T47D (cell line): ENCODE data around the gene ZNF385C.
"Not testable (repeated sequence)": the region's sequence is repeated elsewhere in the genome, so short reads cannot be mapped to it uniquely, and the experiment has no call there.

ENCODE experiments used
- DNase-seq, 2 experiments: peaks; one replicate each; pipeline versions ENCODE4 v3.0.0 to v3.0.0-alpha.2; 2011 to 2012; ENCODE audit warnings: low read depth in 1 of 2, low spot score in 1 of 2
- JUND ChIP-seq: IDR thresholded peaks from 2 replicates; pipeline ENCODE4 v1.6.1; 2012; ENCODE audit warnings: low read depth
- in situ Hi-C: cut with HindIII; loops from 2 replicates; pipeline ENCODE4 v1.10.0; 2016; ENCODE audit warnings: low sequenced_read_pairs, low pct_unique_long_range_greater_than_20kb

Gene ZNF385C

DNA sequence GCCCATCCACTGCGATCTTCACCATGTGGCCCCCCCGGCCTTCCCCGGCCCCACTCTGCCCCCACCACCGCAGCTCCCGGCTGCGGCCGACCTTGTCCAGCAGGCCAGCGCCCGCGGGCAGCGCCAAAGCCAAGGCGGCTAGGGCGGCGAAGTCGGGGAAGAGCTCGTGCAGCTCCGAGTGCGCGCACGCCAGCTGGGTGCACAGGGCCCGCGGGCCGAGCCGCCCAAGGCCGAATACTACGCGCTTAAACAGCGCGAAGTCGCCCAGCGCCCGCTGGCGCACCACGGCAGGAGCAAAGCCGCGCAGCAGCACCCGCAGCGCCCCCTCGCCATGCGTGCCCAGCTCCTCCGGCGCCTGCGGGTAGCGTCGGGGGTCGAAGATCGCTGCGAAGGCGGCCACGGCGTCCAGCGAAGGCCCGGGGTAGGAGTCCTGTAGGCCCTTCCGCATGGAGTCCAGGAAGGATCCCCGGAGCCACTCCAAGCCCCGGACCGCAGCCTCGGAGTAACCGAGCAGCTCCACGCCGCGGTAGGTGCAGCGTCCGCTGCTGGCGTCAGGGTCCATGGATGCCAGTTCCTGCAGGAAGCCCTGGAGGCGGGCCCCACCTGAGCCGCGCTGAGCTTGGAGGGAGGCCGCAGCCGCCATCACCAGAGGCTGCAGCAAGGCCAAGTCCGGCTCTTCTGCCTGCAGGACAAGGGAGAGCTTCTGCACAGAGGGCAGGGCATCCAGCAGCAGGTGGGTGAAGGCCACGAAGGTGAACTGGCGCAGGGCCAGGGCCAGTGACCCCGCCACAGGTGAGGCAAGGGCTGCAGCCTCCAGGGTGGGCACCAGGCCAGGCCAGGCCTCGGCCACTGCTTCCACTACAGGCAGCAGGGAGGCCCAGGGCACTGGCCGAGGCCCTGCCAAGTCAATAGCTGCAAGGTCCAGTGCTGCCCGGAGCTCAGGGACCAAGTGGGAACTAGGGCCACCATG, 58.2 kb downstream of the ZNF385C start:
- DNase-seq = no peak
- in situ Hi-C loops = no loop called here

DNA sequence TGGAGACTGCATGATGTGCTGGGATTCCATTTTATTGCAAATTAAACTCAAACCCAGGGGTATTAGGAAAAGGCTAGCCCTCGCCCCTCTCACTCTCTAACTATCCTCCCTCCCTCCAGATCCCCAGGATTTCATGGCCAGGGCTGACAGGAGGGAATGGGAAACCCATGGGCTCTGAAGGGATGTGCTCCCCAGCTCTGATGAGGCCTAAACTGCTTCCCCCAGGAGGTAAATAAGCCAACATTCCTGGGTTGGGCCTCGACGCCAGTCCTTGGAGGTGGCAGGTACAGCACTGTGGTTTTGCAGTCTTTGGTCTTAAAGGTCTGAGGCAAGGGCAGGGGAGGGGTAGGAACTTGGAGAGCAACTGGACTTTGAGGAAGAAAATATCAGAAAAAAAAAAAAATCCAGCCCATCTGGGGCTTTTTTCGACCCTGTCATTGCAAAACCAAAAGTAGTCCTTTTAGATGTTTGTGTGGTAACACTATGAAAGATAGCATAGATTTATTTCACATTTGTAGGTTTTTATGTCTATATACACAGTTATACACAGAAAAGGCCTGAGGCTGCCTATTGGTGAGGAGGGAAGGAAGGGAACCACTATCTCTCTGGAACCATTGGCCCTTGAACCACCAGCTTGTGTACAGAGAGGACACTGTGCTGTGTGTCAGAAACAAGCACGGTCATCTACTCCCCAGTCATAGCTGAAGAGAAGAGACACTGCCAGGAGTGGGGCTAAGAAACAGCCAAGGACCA, 59.9 kb downstream of the ZNF385C start:
- no peak for DNase-seq
- TF ChIP-seq JUND = no peak
- in situ Hi-C loops = no loop called here

More for the DNA sequence above, 58.2 kb downstream of the ZNF385C start:
- no peak for TF ChIP-seq JUND

DNA sequence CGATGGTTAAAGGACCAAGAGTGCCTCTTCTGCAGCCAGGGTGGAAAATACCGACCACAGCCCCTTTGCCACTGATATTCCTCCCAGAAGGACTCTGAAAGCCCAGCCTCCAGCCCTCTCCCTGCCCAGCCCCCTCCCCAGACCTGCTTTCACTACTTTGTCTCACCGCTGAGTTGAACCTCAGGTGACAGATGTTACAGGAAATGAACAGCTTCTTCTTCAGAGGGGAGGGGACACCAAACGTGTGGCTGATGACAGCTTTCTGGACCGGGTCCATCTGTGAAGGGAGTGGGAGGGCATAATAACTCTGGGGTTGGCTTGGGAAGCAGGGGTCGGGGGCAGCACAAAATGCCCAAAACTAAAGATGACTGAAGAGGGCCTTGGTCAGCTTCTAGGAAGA, 64.2 kb downstream of the ZNF385C start:
- DNase-seq = no peak
- no peak for TF ChIP-seq JUND
- in situ Hi-C loops = no loop called here

DNA sequence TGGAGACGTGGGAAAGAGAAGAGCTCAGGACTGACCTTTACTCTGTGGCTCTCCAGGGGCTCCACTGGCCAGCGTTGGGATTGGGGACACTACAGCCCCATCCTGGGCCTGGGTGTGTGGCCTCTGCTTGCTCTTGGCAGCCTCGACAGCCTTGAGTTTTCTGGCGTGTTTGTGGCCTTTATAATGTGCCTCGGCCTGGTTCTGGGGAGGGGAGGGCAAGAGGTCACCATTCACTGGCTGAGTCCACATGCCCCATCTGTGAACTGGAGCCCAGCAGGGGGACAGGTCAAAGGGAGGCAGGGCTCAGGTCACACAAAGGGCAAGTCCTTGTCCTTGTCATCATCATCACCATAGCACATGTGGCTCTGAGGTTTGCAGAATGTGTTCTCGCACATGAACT, 66.7 kb downstream of the ZNF385C start:
- TF ChIP-seq JUND = no peak
- DNase-seq = no peak
- in situ Hi-C loops = no loop called here

DNA sequence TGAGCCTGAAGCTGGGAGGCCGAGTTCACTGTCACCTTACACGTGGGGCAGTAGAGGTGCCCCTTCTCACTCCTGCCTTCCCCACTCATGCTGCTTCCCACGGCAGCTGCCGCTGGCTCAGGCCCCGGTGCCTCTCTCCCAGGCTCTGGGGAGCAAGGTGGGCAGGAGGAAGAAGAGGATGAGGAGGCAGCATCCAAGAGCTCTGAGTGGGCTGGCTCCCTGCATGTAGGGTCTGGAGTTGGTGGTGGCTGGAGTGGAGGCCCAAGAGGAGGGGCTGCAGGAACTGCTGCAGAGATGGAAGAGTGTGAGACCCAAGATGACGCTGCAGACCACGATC, 69.5 kb downstream of the ZNF385C start:
- in situ Hi-C loops = no loop called here
- DNase-seq = no peak
- TF ChIP-seq JUND = no peak

DNA sequence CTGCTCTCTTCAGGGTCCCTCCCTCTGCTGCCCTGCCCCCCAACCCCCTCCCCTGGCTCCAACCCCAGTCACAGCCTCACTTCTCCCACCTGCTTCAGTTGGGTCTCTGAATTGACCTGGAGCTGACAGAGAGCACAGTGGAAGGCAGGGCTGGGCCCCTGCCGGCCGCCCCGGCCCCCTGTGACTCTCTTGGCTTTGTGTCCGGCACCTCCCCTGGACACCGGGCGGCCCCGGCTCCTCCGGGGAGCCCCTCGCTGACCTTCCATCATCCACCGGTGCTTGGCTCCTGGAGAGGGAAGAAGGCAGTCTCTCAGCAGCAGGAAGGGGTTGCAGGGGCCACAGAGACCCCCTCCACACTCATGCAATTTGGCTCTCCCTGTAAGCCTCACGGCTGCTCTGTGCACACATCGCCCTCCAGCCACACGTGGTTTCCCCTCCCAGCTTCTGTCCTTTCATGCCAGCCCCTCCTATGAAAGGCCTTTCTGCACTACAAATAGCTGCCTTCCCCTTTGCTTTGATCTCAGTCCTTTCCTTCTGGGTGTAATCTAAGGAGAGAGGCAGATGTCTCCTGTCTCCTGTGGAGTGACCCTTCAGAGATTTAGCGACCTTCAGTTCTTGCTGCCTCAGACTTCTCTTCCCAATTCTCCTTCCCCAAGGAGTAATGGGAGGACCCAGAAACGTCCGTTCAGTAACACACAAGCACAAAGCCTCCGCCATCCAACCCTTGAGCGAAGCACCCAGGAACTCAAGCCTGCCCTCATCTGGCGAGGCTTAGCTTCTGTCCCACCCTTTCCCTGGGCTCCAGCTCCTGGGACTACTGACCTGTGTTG, 70.1 kb downstream of the ZNF385C start:
- in situ Hi-C loops = no loop called here
- TF ChIP-seq JUND = no peak
- DNase-seq = peak in 1 of 2 experiments; percentile 52

DNA sequence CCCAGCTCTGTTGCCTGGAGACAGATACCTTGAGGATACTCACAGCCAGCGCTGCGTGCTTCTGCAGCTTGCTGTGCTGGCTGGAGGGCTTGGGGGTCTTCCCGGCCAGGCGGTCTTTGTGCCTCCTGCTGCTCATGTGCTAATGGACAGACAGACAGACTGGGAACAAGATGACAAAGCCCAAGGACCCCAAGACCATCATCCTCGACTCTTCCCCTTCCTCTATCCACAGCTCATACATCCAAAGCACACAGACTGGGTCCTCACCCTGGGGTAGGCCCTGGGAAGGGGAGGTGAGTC, 70.7 kb downstream of the ZNF385C start:
- TF ChIP-seq JUND = no peak
- in situ Hi-C loops = no loop called here
- DNase-seq = no peak

DNA sequence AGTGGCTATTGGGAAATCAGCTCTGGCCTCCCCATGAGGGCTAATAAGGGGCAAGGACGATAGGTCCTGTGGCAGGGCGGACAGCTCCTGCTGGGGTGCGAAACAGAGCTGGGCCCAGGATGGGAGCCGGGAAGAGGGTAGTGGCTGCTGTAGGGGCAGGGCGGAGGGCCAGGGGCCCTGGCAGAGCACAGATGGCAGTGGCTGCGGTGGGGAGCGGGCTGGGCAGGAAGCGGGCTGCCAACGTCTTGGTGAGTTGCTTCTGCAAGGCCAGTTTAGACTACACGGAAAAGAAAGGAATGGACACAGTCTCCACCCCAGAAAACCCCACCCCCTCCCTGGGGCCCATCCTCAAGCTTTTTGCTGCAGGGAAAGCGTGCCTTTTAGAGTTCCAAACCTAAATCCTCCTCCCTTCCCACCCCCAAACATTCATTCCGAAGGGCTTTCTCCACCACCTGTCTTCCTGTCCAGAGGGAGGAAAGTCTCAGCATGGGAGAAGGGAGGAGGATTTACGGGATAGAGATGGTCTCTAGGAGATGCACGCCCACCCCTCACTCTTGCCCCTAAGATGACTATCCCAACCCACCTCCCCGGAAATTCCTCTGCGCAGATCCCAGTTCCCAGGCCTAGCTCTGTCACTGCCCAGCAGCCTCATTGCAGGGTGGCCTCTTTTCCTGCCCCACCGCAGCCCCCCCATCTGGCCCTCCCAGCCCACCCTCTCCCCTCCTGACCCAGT, 71.2 kb downstream of the ZNF385C start:
- in situ Hi-C loops = no loop called here
- DNase-seq = no peak
- no peak for TF ChIP-seq JUND

DNA sequence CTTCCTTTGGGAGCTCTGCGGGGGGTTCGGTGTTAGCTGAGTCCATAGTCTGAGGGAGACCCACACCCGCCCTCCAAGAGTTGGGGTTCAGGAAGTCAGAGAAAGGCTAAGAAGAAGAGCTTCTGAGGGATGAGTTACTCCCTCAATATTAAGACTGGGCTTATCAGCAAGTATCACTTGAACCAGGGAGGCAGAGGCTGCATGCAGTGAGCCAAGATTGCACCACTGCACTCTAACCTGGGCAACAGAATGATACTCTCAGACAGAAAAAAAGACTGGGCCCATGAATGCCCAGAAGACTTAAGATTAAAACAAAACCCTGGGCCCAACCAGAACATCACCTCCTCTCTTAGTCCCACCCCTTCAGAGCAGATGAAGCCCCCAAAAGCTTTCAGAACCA, 72.3 kb downstream of the ZNF385C start:
- in situ Hi-C loops = no loop called here
- no peak for DNase-seq
- TF ChIP-seq JUND = no peak

DNA sequence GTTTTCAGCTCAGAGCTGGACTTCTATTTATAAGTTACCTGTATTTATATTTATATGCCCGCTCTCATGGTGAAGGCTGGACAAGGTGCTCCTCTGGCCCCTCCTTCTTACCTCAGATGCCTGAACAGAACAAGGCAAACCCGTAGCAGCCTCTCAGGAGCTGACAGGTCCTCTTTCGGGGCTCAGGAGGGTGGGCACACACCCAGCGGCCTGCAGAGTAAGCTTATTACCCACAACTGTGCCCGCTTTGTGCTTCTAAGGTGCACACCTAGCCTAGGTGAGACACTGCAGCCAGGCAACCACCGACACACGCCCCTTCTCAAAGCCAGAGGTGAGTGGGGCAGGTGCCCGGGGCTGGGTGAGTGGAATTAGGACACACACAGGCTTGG, 73.1 kb downstream of the ZNF385C start:
- in situ Hi-C loops = no loop called here
- TF ChIP-seq JUND = no peak
- DNase-seq = no peak

DNA sequence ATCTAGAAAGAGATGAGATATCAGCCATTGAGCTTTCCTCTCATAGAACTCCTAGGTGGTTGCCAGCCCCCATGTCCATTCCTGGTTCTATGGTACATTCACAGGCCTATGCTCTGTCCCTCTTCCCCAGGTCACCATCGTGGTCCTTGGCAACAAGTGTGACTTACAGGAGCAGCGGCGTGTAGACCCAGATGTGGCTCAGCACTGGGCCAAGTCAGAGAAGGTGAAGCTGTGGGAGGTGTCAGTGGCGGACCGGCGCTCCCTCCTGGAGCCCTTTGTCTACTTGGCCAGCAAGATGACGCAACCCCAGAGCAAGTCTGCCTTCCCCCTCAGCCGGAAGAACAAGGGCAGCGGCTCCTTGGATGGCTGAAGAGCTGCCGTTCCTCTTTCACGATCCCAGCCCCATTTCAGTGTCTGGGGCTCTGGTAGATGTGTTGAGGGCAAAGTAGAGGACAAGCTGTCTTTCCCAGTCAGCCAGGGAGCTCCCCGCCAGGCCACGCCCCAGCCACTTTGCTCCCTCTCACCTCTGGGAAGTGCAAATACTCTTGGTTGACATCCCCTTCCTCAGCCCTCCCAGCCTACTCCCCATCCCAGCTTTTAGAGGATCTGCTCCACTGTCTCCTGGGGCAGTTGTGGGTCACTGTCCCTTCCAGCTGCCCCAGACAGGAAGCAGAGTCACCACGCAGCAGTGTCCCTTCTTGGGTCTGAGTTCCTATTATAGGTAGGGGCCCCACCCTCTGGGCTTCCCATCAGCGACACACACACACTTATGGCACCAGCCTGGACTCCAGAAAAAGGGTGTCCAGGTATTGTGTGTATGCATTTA, 74.5 kb downstream of the ZNF385C start:
- DNase-seq = no peak
- no peak for TF ChIP-seq JUND
- in situ Hi-C loops = no loop called here

DNA sequence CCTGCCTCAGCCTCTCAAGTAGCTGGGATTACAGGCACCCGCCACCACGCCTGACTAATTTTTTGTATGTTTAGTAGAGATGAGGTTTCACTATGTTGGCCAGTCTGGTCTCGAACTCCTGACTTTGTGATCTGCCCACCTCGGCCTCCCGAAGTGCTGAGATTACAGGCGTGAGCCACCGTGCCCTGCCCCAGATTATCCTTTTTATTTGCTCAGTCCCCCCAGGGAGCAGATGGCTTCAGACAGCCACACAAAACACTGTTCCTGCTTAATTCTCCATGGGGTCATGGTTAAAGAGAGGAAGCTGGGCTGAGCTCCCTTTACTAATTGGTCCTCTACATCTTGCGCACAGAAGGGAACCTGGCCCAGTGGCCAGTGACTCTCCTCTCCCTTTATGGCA, 77.4 kb downstream of the ZNF385C start:
- in situ Hi-C loops, DNase-seq: not testable (repeated sequence)
